KG1 (cell line): ENCODE results near the gene LARGE2.

Experiments used
- DNase-seq: peaks from one replicate; lab custom pipeline; 2025; lab: John Stamatoyannopoulos, UW

LARGE2 gene

GRCh38 chr11:45930031-45930794 is 7.8 kb downstream of the LARGE2 start:
- DNase-seq: no peak

GRCh38 chr11:45930951-45931570 is 8.6 kb downstream of the LARGE2 start:
- no peak for DNase-seq

GRCh38 chr11:45931739-45932138 is 9.3 kb downstream of the LARGE2 start:
- no peak for DNase-seq

GRCh38 chr11:45932217-45932616 is 9.8 kb downstream of the LARGE2 start:
- no peak for DNase-seq

- no peak for DNase-seq
Measured at GRCh38 chr11:45933131-45933831, 10.8 kb downstream of the LARGE2 start.

GRCh38 chr11:45933846-45934579 is 11.6 kb downstream of the LARGE2 start:
- DNase-seq: no peak

- no peak for DNase-seq
Measured at GRCh38 chr11:45934580-45935318, 12.3 kb downstream of the LARGE2 start.

GRCh38 chr11:45935349-45936064 is 13.1 kb downstream of the LARGE2 start:
- DNase-seq: no peak

GRCh38 chr11:45936511-45937054 is 14.1 kb downstream of the LARGE2 start:
- no peak for DNase-seq

GRCh38 chr11:45937916-45938315 is 15.5 kb downstream of the LARGE2 start:
- DNase-seq: no peak

GRCh38 chr11:45939836-45940235 is 17.4 kb downstream of the LARGE2 start:
- no peak for DNase-seq

GRCh38 chr11:45941285-45941684 is 18.8 kb downstream of the LARGE2 start:
- DNase-seq: no peak

GRCh38 chr11:45942381-45942780 is 19.9 kb downstream of the LARGE2 start:
- DNase-seq: no peak

GRCh38 chr11:45945397-45945999 is 23.0 kb downstream of the LARGE2 start:
- DNase-seq: no peak

GRCh38 chr11:45947885-45948284 is 25.4 kb downstream of the LARGE2 start:
- DNase-seq: no peak

- no peak for DNase-seq
Measured at GRCh38 chr11:45948356-45948755, 25.9 kb downstream of the LARGE2 start.

- DNase-seq: no peak
Measured at GRCh38 chr11:45949992-45950407, 27.5 kb downstream of the LARGE2 start.

- DNase-seq: no peak
Measured at GRCh38 chr11:45959851-45960250, 37.4 kb downstream of the LARGE2 start.

- DNase-seq: no peak
Measured at GRCh38 chr11:45960387-45961095, 38.1 kb downstream of the LARGE2 start.
